RWPE2 (cell line): Measurements from ENCODE around the gene DDX4.

ENCODE experiments used
- ATAC-seq: fragments of 200-7000 bp; cut with Tn5 transposase; 3 replicates; pipeline ENCODE4 v1.9.1; 2021; ENCODE audit warnings: low read depth
- DNase-seq: peaks from one replicate; pipeline ENCODE4 v3.0.0-alpha.2; 2020; ENCODE audit warnings: low spot score
- H3K27ac ChIP-seq: fragments of 450-650 bp; 2 replicates; pipeline ENCODE4 v1.5.1; 2017; ENCODE audit warnings: mild to moderate bottlenecking; ENCODE audit not compliant: poor library complexity, severe bottlenecking
- H3K27me3 ChIP-seq: fragments of 250-450 bp; sonication (Bioruptor Pico); 2 replicates; pipeline ENCODE4 v1.5.1; 2021; ENCODE audit warnings: mild to moderate bottlenecking, moderate library complexity; ENCODE audit not compliant: insufficient read depth, poor library complexity, severe bottlenecking
- H3K36me3 ChIP-seq: fragments of 250-450 bp; sonication (Bioruptor Pico); 2 replicates; pipeline ENCODE4 v1.5.1; 2020; ENCODE audit warnings: low read depth, mild to moderate bottlenecking, moderate library complexity
- H3K4me1 ChIP-seq: fragments of 250-450 bp; sonication (Bioruptor Pico); 2 replicates; pipeline ENCODE4 v1.5.1; 2021; ENCODE audit warnings: mild to moderate bottlenecking, moderate library complexity; ENCODE audit not compliant: insufficient read depth, poor library complexity, severe bottlenecking
- H3K4me3 ChIP-seq: fragments of 250-450 bp; sonication (Bioruptor Pico); 2 replicates; pipeline ENCODE4 v1.5.1; 2021; ENCODE audit warnings: mild to moderate bottlenecking, moderate library complexity; ENCODE audit not compliant: severe bottlenecking
- H3K9me3 ChIP-seq: fragments of 250-450 bp; sonication (Bioruptor Pico); 2 replicates; pipeline ENCODE4 v1.5.1; 2021; ENCODE audit warnings: mild to moderate bottlenecking, moderate library complexity; ENCODE audit not compliant: severe bottlenecking
- CTCF ChIP-seq: fragments of 450-650 bp; IDR thresholded peaks from one replicate; pipeline ENCODE4 v1.5.1; 2017; ENCODE audit warnings: mild to moderate bottlenecking, moderate library complexity; ENCODE audit not compliant: poor library complexity, severe bottlenecking

The DDX4 gene

GRCh38 chr5:55763746-55764420, 26.0 kb downstream of the DDX4 start:
- no peak overlapping the region for H3K4me3 ChIP-seq
- no peak for TF ChIP-seq CTCF
- H3K27me3 ChIP-seq: no peaks in the 10 kb centered on the region
- DNase-seq (no peak), ATAC-seq (no peak)
- H3K27ac ChIP-seq: no peak overlapping the region
- H3K4me1 ChIP-seq: no peaks in the 10 kb centered on the region
- H3K36me3 ChIP-seq: no peaks in the 10 kb centered on the region
- no peaks in the 10 kb centered on the region for H3K9me3 ChIP-seq

- H3K36me3 ChIP-seq: no peaks in the 10 kb centered on the region
- no peaks in the 10 kb centered on the region for H3K4me1 ChIP-seq
- no peak overlapping the region for H3K27ac ChIP-seq
- H3K4me3 ChIP-seq: no peak overlapping the region
- H3K9me3 ChIP-seq: no peaks in the 10 kb centered on the region
- ATAC-seq (no peak), DNase-seq (no peak)
- TF ChIP-seq CTCF: no peak
- H3K27me3 ChIP-seq: no peaks in the 10 kb centered on the region
Measured at GRCh38 chr5:55768279-55768678, 30.4 kb downstream of the DDX4 start.

GRCh38 chr5:55771175-55771655, 33.4 kb downstream of the DDX4 start:
- ATAC-seq (no peak), DNase-seq (no peak)
- H3K27ac ChIP-seq: no peak overlapping the region
- no peak for TF ChIP-seq CTCF
- H3K4me3 ChIP-seq: no peak overlapping the region
- no peaks in the 10 kb centered on the region for H3K27me3 ChIP-seq
- no peaks in the 10 kb centered on the region for H3K36me3 ChIP-seq
- H3K9me3 ChIP-seq: no peaks in the 10 kb centered on the region
- H3K4me1 ChIP-seq: no peaks in the 10 kb centered on the region

- Histone ChIP-seq H3K27me3 (no peaks in the 10 kb centered on the region), H3K36me3 (no peaks in the 10 kb centered on the region), H3K4me1 (no peaks in the 10 kb centered on the region), H3K27ac (no peak overlapping the region), H3K9me3 (no peaks in the 10 kb centered on the region), H3K4me3 (no peak overlapping the region)
- no peak for TF ChIP-seq CTCF
- ATAC-seq (no peak), DNase-seq (no peak)
Measured at GRCh38 chr5:55773057-55773456, 35.2 kb downstream of the DDX4 start.

- H3K36me3 ChIP-seq: no peaks in the 10 kb centered on the region
- TF ChIP-seq CTCF: no peak
- H3K27me3 ChIP-seq: no peaks in the 10 kb centered on the region
- no peaks in the 10 kb centered on the region for H3K4me1 ChIP-seq
- no peak overlapping the region for H3K27ac ChIP-seq
- no peaks in the 10 kb centered on the region for H3K9me3 ChIP-seq
- no peak overlapping the region for H3K4me3 ChIP-seq
- ATAC-seq: no peak
- DNase-seq: no peak
Measured at GRCh38 chr5:55777332-55777731, 39.5 kb downstream of the DDX4 start.
